HG03558 (cell line): ENCODE measurements around the gene CCNF.

Experiments used
- ATAC-seq: cut with Tn5 transposase; IDR thresholded peaks from one replicate; pipeline ENCODE4 v1.9.1; 2021; ENCODE audit warnings: moderate number of reproducible peaks; ENCODE audit not compliant: unreplicated experiment; ENCODE audit errors: extremely low read depth

The CCNF gene

DNA sequence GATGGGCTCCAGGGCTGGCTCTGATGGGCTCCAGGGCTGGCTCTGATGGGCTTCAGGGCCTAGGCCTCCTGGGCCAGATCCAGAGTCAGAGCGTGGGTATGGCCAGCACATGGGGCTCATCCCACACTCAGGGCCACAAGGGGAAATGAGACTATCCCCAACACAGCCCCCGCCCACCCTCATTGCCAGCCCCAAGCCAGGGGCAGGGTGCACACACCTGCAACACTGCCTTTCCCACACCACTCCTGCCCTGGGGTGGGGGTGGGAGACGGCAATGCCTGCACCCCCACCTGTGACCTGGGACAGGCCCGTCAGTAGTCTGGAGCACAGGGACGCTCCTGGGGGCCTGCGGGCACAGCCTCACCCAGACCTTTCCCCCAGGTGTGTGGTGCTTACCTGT lies 70.2 kb downstream of the CCNF start:
- no peak for ATAC-seq

GRCh38 chr16:2499890-2500429 lies 70.7 kb downstream of the CCNF start:
- ATAC-seq = no peak

- no peak for ATAC-seq
These were observed 71.2 kb downstream of the CCNF start for GRCh38 chr16:2500430-2500917.

- ATAC-seq = no peak
These were observed 71.9 kb downstream of the CCNF start for GRCh38 chr16:2500918-2501750.

DNA sequence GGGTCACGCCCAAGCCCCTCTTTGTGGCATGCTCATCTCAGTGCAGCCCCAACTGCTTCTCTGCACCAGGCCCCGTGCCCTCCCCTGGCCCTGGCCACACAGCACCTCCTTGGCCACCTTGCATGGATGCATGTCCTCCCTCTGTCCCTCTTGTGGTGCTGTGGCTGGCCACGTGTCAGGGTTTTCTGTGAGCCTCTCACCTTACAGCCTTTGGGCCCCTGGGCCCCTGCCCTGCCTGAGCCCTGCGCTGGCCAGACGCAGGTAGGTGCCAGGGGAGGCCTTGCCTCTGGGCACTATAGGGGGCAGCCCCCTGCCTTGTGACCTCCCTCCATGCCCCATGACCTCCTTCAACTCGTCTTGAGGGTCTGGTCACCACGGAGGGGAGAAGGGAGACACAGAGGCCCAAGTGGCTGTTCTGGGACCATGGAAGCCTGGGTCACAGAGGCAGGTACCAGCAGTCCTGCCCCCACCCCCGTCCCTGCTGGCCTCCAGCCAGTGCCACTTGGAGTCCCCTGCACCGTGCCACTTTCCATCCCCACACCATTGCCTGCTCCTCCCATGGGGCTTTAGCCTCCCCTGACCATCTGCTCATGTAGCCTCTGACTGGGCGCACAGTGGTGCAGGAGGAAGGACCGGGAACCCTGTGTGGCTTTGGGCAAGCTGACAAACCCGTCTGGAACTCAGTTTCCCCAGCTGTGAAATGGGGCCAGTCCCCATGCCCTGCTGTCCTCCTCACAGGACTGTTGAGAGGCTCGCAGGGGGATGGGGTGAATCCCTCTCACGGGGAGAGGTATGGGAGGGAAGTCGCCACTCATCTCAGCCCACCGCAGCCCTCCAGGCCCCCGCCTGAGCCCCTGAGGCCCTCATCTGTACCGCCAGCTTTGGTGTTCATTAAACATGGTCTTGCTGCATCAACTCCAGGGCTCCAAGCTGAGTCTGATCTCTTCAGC lies 73.0 kb downstream of the CCNF start:
- ATAC-seq = no peak

GRCh38 chr16:2505695-2506094 lies 76.4 kb downstream of the CCNF start:
- ATAC-seq = no peak

- no peak for ATAC-seq
These were observed 77.9 kb downstream of the CCNF start for GRCh38 chr16:2507052-2507659.

DNA sequence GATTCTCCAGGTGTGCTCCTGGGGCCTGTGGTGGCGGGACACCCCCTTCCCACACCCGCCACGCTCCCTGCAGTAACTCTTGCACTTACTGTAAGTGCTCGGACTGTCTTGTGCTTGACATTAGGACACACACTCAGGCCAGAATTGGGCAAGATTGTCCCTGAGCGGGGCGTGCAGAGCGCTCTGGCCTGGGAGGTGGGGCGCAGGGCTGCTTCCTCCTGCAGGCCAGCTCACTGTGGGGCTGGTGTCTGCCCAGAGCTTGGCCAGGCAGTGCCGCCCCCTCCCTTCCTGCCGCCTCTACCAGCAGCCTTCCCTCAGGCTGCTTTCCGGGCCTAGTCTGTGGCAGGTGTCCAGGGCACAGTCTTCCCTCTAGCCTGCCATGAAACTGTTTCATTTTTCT lies 78.4 kb downstream of the CCNF start:
- no peak for ATAC-seq
